GM12878 (cell line): ENCODE results near the gene USP10. TPM values are rescaled to one million over a fixed set of nuclear protein-coding genes. Genes with fewer than 3 reads are reported as not detected.

Experiments used
- ATAC-seq: fragments of 200-7000 bp; cut with Tn5 transposase; 3 replicates; pipeline ENCODE4 v1.9.1; 2020; ENCODE audit warnings: mild to moderate bottlenecking, moderate library complexity
- BruUV-seq: library from RNA; stranded (reverse); fragments of 400-500 nt; replicated peaks from 2 replicates; lab custom pipeline; 2021; lab: Mats Ljungman, UMichigan
- CTCF ChIA-PET: fragments of 300-600 bp; sonication (Branson Sonifier 250); formaldehyde crosslinking; extraction: SDS; loops from one replicate; lab custom pipeline; 2021; ENCODE audit warnings: inconsistent platforms; lab: Yijun Ruan, JAX
- POLR2A ChIA-PET: fragments of 350-600 bp; formaldehyde crosslinking; extraction: SDS; loops from one replicate; lab custom pipeline; 2021; ENCODE audit warnings: inconsistent platforms; lab: Charles Lee
- RAD21 ChIA-PET: fragments of 300-600 bp; sonication (Branson Sonifier 250); formaldehyde crosslinking; loops from one replicate; lab custom pipeline; 2023; ENCODE audit warnings: antibody characterized with exemption; ENCODE audit not compliant: unreplicated experiment; lab: Charles Lee
- SMC1A ChIA-PET: fragments of 300-600 bp; sonication (Branson Sonifier 250); formaldehyde crosslinking; loops from one replicate; lab custom pipeline; 2023; ENCODE audit not compliant: unreplicated experiment, uncharacterized antibody; lab: Charles Lee
- DNase-seq: peaks from one replicate; pipeline ENCODE4 v3.0.0-alpha.2; 2011; ENCODE audit warnings: low read depth, low spot score
- FAIRE-seq: peaks from 3 replicates; lab custom pipeline; 2011; peaks lifted over from hg19 to GRCh38; lab: Jason Lieb, UNC
- H2AFZ ChIP-seq: 2 replicates; pipeline ENCODE4 v1.6.0; 2011; ENCODE audit warnings: low read depth, low read length, control low read depth; ENCODE audit not compliant: control insufficient read depth
- H3K27ac ChIP-seq: 2 replicates; pipeline ENCODE4 v1.5.1; 2011; ENCODE audit warnings: control low read depth; ENCODE audit not compliant: control insufficient read depth, insufficient read depth
- H3K27me3 ChIP-seq, 2 experiments: replicated peaks in 1 of 2; 2 replicates each; pipeline versions ENCODE4 v1.6.0 to v1.6.1; 2011; ENCODE audit warnings: low read length in 1 of 2; ENCODE audit not compliant: control insufficient read depth in 2 of 2, insufficient read depth in 2 of 2
- H3K36me3 ChIP-seq, 2 experiments: 2 replicates each; pipeline ENCODE4 v1.5.1; 2011; ENCODE audit warnings: low read length in 1 of 2; ENCODE audit not compliant: control insufficient read depth in 2 of 2, insufficient read depth in 2 of 2
- H3K4me1 ChIP-seq: 2 replicates; pipeline ENCODE4 v1.6.1; 2011; ENCODE audit warnings: mild to moderate bottlenecking, low read length, moderate library complexity, mixed read lengths; ENCODE audit not compliant: control insufficient read depth, insufficient read depth
- H3K4me2 ChIP-seq: 2 replicates; pipeline ENCODE4 v1.6.0; 2011; ENCODE audit warnings: control low read depth; ENCODE audit not compliant: control insufficient read depth, insufficient read depth
- H3K4me3 ChIP-seq: fragments of 200-600 bp; sonication (generic); 2 replicates; pipeline ENCODE4 v1.5.1; 2016
- H3K79me2 ChIP-seq: 2 replicates; pipeline ENCODE4 v1.6.0; 2011; ENCODE audit warnings: low read length; ENCODE audit not compliant: control insufficient read depth, insufficient read depth
- H3K9ac ChIP-seq: 2 replicates; pipeline ENCODE4 v1.8.0; 2011; ENCODE audit warnings: low read length, control low read depth, mixed read lengths; ENCODE audit not compliant: control insufficient read depth, insufficient read depth
- H3K9me3 ChIP-seq: replicated peaks from 3 replicates; pipeline ENCODE4 v1.5.1; 2011; ENCODE audit warnings: mild to moderate bottlenecking, low read length; ENCODE audit not compliant: control insufficient read depth, insufficient read depth
- H4K20me1 ChIP-seq: 2 replicates; pipeline ENCODE4 v1.6.0; 2011; ENCODE audit not compliant: control insufficient read depth, insufficient read depth
- ATF7 ChIP-seq: fragments of 450-650 bp; IDR thresholded peaks from 2 replicates; pipeline ENCODE4 v1.6.1; 2016; ENCODE audit warnings: low read depth, mild to moderate bottlenecking
- BCL3 ChIP-seq: IDR thresholded peaks from 2 replicates; pipeline ENCODE4 v1.6.1; 2011; ENCODE audit warnings: borderline replicate concordance, low read depth, mild to moderate bottlenecking, moderate library complexity, low read length; ENCODE audit not compliant: insufficient read depth, poor library complexity, severe bottlenecking
- CHD1 ChIP-seq: IDR thresholded peaks from 2 replicates; pipeline ENCODE4 v1.6.1; 2012; ENCODE audit warnings: low read depth, low read length, improper control_type of control experiment
- DPF2 ChIP-seq: fragments of 450-650 bp; IDR thresholded peaks from 2 replicates; pipeline ENCODE4 v1.6.1; 2017; ENCODE audit warnings: mild to moderate bottlenecking
- HCFC1 ChIP-seq: fragments of 150-350 bp; IDR thresholded peaks from 2 replicates; pipeline ENCODE4 v1.6.1; 2014; ENCODE audit warnings: low read length
- HDAC2 ChIP-seq: fragments of 200-600 bp; sonication (generic); IDR thresholded peaks from 2 replicates; pipeline ENCODE4 v1.6.1; 2017
- ZNF274 ChIP-seq: IDR thresholded peaks from one replicate; pipeline ENCODE4 v1.8.0; 2011; ENCODE audit not compliant: insufficient read length, insufficient read depth
- WGBS: methylation state at CpG from one replicate; pipeline ENCODE4 v1.1.6; 2016; ENCODE audit warnings: low lambda C conversion rate; ENCODE audit not compliant: insufficient replicate concordance, insufficient coverage; ENCODE audit errors: missing lambda C conversion rate; 5-methylcytosine and 5-hydroxymethylcytosine counted together
- in situ Hi-C: fragments of 300-500 bp; cut with MboI; formaldehyde crosslinking; loops from 9 replicates; pipeline ENCODE4 v1.14.3; 2018; ENCODE audit warnings: mixed read lengths
- intact Hi-C: fragments of 100-400 bp; cut with micrococcal nuclease; formaldehyde crosslinking; loops from one replicate; pipeline ENCODE4 v1.14.2; 2022; ENCODE audit not compliant: unreplicated experiment
- polyA plus RNA-seq, 11 experiments: library from polyadenylated mRNA; depleted of rRNA in 4 of 11; unstranded in 6 of 11; stranded (reverse) in 5 of 11; fragments of >200 nt; fragmentation: Nextera tagmentation in 4 of 11; fragmentation: Illumina TruSeq in 1 of 11; extraction: Ambion mirVana in 4 of 11; extraction: Trizol in 1 of 11; gene quantifications; 1 replicate in 1 of 11; 2 replicates in 10 of 11; pipeline versions ENCODE4 v1.2.1 to v1.2.3, GENCODE V29; 2011 to 2016; ENCODE audit warnings: inconsistent platforms in 2 of 11, missing spikeins in 2 of 11, low read depth in 1 of 11
- total RNA-seq, 4 experiments: library from RNA; depleted of rRNA in 3 of 4; stranded (reverse); fragments of >200 nt in 3 of 4; fragmentation: Illumina TruSeq in 1 of 4; extraction: Trizol in 1 of 4; gene quantifications; 2 replicates each; pipeline versions ENCODE4 v1.2.1 to v1.2.3, GENCODE V29; 2013 to 2021
- TF ChIP-seq, protein P1 (sequence below): fragments of 450-650 bp; IDR thresholded peaks from 2 replicates; pipeline ENCODE4 v1.6.1; 2017; ENCODE audit warnings: mild to moderate bottlenecking, moderate library complexity

Gene USP10
- total and polyA plus RNA-seq, 10 of the 15 experiments (the other 5 are each of a cell fraction or from before 2014, with no cell fraction given), result 46.1 to 160 (median 105) TPM

DNA sequence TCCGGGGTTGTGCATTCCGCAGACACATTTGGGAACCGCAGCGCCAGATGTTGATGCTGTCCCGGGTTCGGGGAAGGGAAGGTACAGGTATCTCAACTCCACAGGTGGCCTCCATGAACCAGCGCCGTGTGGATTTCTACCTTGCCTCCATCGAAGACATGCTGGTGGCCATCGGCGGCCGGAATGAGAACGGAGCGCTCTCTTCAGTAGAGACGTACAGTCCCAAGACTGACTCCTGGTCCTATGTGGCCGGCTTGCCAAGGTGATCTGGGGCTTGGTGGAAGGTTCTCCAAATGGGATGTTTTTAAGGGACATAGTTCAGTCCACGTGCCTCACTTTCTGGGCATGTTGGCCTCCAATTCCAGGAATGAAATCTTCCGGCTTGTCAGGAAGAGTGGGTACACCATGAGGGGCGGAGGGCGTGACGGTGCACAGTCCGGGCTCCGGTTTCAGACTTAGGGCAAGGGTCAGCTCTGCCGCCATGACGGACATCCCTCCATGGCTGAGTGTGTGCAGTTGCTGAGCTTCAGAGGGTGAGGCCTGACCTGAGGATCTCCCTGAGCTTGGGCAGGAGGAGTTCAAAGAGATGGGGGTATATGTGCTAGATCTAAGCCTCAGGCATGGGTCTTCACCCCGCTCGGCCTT is 40.0 kb upstream of the USP10 start:
- Histone ChIP-seq H3K9ac (no peak overlapping the region), H4K20me1 (no peaks in the 10 kb centered on the region), H3K36me3 (peaks cover 28 to 42% of the 10 kb centered on the region in 2 experiments), H3K4me3 (no peak overlapping the region), H3K9me3 (no peaks in the 10 kb centered on the region), H3K4me2 (no peak overlapping the region), H3K27ac (no peak overlapping the region), H3K79me2 (peaks cover 3% of the 10 kb centered on the region), H2AFZ (no peak overlapping the region), H3K27me3 (no peaks in the 10 kb centered on the region), H3K4me1 (peaks cover 22% of the 10 kb centered on the region)
- FAIRE-seq (no peak), DNase-seq (no peak), ATAC-seq (no peak)
- BruUV-seq, result no TSS peak
- POLR2A ChIA-PET, result no interaction called here
- CTCF ChIA-PET, result interaction anchor here (5.2 kb wide), 1 partner anchor 13 kb away, joined by 50 read pairs; no protein-coding TSS in a partner anchor
- intact Hi-C loops, result no loop called here
- 97% methylated on average over 27 of the region's 27 CpGs for WGBS
- RAD21 ChIA-PET, result no interaction called here
- TF ChIP-seq ZNF274, result no peak
- no peak for TF ChIP-seq HDAC2
- TF ChIP-seq CHD1, result no peak
- TF ChIP-seq, protein P1, sequence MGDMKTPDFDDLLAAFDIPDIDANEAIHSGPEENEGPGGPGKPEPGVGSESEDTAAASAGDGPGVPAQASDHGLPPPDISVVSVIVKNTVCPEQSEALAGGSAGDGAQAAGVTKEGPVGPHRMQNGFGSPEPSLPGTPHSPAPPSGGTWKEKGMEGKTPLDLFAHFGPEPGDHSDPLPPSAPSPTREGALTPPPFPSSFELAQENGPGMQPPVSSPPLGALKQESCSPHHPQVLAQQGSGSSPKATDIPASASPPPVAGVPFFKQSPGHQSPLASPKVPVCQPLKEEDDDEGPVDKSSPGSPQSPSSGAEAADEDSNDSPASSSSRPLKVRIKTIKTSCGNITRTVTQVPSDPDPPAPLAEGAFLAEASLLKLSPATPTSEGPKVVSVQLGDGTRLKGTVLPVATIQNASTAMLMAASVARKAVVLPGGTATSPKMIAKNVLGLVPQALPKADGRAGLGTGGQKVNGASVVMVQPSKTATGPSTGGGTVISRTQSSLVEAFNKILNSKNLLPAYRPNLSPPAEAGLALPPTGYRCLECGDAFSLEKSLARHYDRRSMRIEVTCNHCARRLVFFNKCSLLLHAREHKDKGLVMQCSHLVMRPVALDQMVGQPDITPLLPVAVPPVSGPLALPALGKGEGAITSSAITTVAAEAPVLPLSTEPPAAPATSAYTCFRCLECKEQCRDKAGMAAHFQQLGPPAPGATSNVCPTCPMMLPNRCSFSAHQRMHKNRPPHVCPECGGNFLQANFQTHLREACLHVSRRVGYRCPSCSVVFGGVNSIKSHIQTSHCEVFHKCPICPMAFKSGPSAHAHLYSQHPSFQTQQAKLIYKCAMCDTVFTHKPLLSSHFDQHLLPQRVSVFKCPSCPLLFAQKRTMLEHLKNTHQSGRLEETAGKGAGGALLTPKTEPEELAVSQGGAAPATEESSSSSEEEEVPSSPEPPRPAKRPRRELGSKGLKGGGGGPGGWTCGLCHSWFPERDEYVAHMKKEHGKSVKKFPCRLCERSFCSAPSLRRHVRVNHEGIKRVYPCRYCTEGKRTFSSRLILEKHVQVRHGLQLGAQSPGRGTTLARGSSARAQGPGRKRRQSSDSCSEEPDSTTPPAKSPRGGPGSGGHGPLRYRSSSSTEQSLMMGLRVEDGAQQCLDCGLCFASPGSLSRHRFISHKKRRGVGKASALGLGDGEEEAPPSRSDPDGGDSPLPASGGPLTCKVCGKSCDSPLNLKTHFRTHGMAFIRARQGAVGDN, result no peak
- TF ChIP-seq BCL3, result no peak
- no peak for TF ChIP-seq DPF2
- TF ChIP-seq HCFC1, result no peak
- TF ChIP-seq ATF7, result no peak
- in situ Hi-C loops, result no loop called here
- SMC1A ChIA-PET, result interaction anchor here (0.6 kb wide), 1 partner anchor 50 kb away, joined by 3 read pairs; no protein-coding TSS in a partner anchor
